ENCODE results near the gene BRD3.
"Not testable (repeated sequence)": the region's sequence is repeated elsewhere in the genome, so short reads cannot be mapped to it uniquely, and the experiment has no call there.

Gene BRD3

DNA sequence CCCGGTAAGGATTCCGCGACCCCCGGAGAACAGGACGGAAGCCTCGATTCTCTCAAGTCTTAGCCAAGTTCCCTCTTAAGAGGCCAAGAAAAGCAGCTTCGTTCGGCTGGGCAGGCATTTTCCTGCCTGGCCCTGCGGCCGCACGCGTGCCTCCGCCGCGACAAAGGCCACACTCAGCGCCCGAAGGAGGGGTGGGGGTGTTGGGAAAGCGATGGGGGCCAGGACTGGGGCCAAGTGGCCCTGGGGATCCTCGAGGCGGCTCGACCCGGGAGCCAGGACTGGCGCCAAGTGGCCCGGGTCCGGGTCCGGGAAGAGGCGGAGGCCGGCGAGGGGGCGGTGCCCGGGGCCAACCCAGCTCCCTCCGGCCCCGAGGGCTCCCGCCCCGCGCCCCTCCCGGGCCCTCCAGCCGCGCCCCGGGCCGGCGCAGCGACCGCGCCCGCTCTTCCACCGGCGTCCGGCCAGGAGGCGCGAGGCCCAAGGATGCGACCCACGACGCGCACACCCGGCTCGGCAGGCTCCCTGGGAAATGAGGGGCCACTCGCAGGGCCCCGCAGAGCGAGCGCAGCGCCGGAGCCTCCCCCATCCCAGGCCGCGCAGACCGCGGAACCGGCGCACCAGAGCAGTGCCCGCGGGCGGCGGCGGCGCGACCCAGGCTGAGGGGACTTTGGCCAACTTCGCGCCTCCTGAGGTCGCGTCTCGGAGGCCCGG is 76.5 kb downstream of the BRD3 start:
- no peak for ATAC-seq

DNA sequence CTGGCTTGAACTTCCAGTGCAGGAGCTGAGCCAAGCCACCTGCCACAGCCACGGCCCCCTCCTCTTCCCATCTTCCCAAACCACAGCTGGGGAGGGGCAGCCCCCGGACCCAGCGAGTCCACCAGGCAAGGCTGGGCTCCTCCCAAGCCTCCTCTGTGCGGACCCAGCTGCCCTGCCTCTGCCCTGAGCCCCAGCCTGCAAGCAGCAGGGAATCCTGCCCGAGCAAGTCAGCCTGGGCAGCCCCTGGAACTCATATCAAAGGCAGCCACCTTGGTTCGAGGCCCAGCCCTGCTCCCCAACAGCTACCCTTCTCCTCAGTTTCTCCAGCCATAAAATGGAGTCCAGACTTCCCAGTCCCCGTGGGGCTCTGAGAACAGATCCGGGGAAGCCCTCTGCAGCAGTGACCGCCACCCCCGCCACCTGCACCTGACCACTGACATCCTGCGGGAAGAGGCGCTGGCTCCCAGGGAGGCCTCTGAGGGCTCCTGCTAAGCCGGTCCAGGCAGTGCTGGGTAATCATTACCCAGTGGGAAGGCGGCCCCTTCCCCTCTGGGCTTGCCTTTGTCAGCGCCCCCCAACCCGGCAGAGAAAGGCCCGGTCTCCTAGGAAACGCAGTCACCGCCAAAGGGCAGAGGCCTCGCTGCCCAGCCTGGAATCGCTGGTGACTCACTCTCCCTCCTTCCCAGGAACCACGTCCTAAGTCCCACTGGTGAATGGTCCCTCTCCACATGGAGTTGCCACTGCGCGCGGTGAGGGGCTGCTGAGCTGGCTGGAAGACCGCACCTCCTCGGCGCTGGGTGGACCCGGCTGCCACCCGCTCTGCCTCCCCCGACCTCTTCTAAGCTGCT is 77.2 kb downstream of the BRD3 start:
- ATAC-seq, result no peak

- ATAC-seq, result no peak
Measured at GRCh38 chr9:133989625-133990365, 78.0 kb downstream of the BRD3 start.

DNA sequence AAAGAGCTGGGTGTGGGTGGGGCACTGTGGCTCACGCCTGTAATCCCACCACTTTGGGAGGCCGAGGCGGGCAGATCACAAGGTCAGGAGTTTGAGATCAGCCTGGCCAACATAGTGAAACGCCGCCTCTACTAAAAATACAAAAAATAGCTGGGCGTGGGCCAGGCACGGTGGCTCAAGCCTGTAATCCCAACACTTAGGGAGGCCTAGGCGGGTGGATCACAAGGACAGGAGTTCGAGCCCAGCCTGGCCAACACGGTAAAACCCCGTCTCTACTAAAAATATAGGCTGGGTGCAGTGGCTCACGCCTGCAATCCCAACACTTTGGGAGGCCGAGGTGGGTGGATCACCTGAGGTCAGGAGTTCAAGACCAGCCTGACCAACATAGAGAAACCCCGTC is 79.1 kb downstream of the BRD3 start:
- not testable (repeated sequence) for ATAC-seq

GRCh38 chr9:133987946-133988665 is 79.7 kb downstream of the BRD3 start:
- no peak for ATAC-seq

DNA sequence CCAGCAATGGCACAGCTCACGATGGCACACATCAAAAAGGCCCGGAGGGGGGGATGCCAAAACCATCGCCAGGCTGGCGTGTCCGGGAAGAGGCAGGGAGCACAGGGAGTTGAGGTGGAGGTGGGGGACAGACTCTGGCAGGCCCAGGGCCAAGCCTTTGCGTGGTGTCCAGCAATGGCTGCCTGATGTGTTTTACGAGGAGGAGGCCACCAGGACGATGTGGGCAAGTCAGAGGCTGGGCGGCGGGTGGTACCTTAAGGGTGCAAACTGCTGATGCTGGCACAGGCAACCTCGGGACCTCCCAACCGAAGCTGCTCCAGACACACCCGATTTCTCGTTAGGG is 80.4 kb downstream of the BRD3 start:
- ATAC-seq, result no peak

GRCh38 chr9:133986774-133987445 is 80.9 kb downstream of the BRD3 start:
- ATAC-seq, result no peak

DNA sequence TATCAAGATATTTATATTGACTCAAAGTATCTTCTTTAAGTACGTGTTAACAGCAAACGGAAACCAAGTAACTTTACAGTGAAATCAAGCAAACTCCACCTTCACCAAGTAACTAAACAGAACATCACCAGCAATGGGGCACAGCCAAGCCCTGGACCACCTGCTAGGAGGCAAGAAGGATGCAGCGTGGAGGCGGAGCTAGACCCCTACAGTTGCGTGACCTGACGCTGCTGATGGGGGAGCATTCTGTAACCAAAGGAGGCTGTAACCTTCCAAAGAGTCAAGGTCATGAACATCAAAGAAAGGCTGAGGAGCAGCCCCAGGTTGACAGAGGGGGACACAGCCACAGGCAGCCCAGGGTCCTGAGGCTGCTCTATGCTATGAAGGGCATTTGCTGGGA is 81.8 kb downstream of the BRD3 start:
- ATAC-seq, result no peak

- no peak for ATAC-seq
Measured at GRCh38 chr9:133982971-133983720, 84.7 kb downstream of the BRD3 start.

GRCh38 chr9:133981958-133982681 is 85.7 kb downstream of the BRD3 start:
- no peak for ATAC-seq

GRCh38 chr9:133981589-133981957 is 86.3 kb downstream of the BRD3 start:
- no peak for ATAC-seq

- ATAC-seq, result no peak
Measured at GRCh38 chr9:133980864-133981588, 86.8 kb downstream of the BRD3 start.
